LNCAP (cell line): ENCODE data around the gene N4BP2.

ENCODE experiments used
- TF ChIP-seq, protein P1 (sequence below): fragments of 450-650 bp; IDR thresholded peaks from 2 replicates; pipeline ENCODE4 v1.5.1; 2017; ENCODE audit warnings: mild to moderate bottlenecking

N4BP2 gene

DNA sequence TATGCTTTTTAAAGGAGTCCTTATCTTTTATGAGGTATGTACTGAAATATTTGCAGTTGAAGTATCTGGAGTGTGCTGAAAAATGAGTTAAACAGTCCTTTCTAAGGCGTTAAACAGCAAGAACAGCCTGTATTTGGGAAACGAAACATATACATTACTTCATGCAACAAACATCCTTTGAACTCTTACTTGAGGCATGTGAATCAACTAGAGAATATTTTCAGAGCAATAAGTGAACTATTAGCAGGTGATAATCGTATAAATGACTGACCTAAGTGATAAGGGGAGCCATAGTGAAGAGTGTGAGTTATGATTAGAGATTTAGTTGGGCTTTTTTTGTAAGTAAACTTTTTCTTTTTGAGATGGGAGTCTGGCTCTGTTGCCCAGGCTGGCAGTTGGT lies 94.3 kb downstream of the N4BP2 start:
- TF ChIP-seq, protein P1, sequence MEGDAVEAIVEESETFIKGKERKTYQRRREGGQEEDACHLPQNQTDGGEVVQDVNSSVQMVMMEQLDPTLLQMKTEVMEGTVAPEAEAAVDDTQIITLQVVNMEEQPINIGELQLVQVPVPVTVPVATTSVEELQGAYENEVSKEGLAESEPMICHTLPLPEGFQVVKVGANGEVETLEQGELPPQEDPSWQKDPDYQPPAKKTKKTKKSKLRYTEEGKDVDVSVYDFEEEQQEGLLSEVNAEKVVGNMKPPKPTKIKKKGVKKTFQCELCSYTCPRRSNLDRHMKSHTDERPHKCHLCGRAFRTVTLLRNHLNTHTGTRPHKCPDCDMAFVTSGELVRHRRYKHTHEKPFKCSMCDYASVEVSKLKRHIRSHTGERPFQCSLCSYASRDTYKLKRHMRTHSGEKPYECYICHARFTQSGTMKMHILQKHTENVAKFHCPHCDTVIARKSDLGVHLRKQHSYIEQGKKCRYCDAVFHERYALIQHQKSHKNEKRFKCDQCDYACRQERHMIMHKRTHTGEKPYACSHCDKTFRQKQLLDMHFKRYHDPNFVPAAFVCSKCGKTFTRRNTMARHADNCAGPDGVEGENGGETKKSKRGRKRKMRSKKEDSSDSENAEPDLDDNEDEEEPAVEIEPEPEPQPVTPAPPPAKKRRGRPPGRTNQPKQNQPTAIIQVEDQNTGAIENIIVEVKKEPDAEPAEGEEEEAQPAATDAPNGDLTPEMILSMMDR = no peak

DNA sequence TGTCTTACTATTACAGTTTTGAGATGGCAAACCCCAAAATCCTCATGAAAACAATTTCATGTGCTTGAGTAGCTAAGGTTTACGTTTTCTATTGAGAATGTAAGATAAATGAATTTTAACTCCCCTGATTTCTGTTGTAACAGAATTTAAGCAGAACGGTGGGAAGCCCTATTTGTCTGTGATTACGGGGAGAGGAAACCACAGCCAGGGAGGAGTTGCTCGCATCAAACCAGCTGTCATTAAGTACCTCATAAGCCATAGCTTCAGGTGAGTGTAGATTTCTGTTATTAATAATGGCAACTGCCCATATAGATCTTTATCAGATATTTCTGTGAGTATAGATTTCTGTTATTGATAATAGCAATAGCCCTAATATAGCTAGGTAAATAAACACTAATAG lies 96.0 kb downstream of the N4BP2 start:
- TF ChIP-seq, protein P1 = no peak

DNA sequence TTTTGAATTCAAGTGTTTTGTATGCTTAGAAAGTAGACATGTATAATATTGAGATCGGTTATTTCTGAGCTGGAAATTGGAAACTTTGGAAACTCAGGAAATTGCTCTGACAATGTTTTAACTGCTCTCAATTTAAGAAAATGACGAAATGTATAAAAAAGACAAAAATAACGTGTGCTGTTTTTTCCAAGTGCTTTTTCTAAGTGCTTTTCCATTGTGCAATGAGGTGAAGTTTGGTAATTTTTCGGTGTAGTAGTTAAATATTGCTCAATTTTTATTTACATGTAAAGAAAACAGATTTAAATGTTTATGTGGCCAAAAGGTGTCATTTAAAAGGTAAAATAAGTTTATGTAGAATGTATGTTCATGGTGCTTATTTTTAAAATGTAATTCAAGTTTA lies 100.8 kb downstream of the N4BP2 start:
- TF ChIP-seq, protein P1 = no peak

DNA sequence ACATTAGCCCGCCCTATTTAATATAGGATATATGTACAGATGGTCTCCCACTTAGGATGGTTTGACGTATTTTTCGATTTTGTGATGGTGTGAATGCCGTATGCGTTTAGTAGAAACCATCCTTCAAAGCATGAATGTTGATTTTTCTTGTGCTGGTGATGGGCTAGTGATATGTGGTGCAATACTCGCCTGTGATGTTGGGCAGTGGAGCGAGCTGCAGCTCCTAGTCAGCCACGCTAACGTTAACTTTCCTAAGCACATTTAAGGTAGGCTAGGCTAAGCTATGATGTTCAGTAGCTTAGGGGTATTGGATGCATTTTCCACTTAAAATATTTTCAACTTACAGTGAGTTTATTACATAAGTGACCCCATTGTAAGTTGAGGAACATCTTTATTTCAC lies 103.6 kb downstream of the N4BP2 start:
- TF ChIP-seq, protein P1 = no peak

DNA sequence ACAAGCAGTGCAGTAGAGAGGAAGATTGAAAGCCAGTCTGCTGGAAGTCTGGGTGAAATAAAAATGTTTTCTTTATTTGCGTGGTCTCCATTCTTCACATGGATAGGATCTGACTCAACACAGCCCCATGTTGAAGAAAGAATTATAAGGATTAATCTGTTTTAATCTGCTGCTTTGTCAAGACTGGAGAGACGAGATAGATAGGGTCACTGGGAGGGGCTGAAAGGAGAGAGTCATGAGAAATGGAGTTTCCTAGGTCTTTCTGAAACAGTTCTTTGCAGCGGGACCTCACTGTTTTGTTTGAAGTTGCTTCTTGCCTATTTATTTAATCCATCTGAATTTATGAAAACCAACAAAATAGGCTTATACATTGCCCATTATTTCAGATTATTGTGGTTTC lies 107.8 kb downstream of the N4BP2 start:
- TF ChIP-seq, protein P1 = no peak

DNA sequence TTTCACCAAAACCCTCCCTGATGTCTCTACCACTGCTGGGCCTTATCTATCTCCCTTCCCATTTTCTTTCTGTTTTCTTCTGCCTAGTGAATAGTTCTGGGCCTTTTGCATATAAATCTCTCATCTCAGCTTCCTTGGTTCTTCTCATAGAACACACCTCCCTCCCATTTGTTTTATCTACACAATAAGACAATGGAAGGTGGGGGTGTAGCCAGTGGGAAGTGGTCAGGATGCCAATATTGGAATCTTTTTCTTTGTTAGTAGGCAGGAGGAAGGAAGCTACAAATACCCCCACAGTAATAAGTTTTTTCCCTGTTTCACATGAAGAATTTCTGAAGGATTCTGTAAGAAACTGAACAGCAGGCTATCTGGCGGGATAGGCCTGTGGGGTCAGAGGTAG lies 109.3 kb downstream of the N4BP2 start:
- TF ChIP-seq, protein P1 = no peak

DNA sequence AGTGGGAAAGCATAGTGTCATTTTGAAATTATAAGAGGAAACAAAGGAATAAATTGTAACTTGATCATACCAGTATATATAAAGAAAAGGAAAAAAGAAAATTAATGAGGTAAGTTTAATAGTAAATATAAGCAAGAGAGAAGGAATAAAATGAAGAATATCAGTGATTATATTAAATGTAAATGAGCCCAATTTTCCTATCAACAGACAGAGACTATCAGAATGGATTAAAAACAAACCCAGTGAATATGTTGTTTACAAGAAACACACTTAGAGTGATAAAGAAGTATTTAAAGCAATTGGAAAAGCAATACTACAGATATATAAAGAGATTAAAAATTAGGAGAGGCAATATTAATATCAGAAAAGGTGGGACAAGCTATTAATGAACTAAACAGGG lies 111.4 kb downstream of the N4BP2 start:
- TF ChIP-seq, protein P1 = no peak

DNA sequence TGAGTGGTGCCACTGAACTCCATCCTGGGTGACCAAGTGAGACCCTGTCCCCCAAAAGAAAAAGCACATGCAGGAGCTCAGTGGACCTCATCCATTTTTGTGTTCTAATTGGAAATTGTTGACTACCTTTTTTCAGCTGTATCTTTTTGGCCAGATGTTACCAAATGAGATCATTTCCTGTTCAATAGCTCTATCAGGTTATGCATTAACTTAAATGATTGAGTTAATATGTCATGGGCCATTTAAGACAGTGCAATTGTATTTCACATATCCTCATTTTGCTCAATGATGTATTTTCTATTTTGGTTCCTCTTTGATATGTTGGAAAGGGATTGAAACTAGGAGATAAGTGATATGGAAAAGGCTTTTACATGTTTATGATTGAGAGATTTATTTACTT lies 113.9 kb downstream of the N4BP2 start:
- TF ChIP-seq, protein P1 = no peak
